Stimulated activated CD8-positive, alpha-beta memory T cell treated with anti-CD3 and anti-CD28 coated beads, Interleukin-4, amount 100 ng/mL, for 1 hour (primary cell): ENCODE results near the gene CCDC33.
A peak's percentile ranks its signal among the peaks of the same experiment; 100 is the strongest.
"Not testable (repeated sequence)": the region's sequence is repeated elsewhere in the genome, so short reads cannot be mapped to it uniquely, and the experiment has no call there.

Experiments used
- DNase-seq, 2 donors: peaks; one replicate each; pipeline ENCODE4 v3.0.0-alpha.2; 2020; ENCODE audit warnings: low read depth in 2 of 2, low spot score in 1 of 2

The CCDC33 gene

DNA sequence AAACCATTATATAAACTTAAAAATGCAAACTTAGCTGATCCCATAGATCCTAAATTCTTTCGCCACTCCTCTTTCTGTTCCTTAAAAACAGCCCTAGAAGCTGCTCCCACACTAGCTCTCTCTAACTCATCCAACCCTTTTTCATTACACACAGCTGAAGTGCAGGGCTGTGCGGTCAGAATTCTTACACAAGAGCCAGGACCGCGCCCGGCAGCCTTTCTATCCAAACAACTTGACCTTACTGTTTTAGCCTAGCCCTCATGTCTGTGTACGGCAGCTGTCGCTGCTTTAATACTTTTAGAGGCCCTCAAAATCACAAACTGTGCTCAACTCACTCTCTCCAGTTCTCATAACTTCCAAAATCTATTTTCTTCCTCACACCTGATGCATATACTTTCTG is 121.4 kb downstream of the CCDC33 start:
- not testable (repeated sequence) for DNase-seq

DNA sequence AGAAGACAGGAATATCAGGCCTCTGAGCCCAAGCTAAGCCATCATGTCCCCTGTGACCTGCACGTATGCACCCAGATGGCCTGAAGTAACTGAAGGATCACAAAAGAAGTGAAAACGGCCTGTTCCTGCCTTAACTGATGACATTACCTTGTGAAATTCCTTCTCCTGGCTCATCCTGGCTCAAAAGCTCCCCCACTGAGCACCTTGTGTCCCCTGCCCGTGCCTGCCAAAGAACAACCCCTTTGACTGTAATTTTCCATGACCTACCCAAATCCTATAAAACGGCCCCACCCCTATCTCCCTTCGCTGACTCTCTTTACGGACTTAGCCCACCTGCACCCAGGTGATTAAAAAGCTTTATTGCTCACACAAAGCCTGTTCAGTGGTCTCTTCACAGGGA is 123.2 kb downstream of the CCDC33 start:
- DNase-seq, result not testable (repeated sequence)

- DNase-seq, result not testable (repeated sequence)
Observed at GRCh38 chr15:74360855-74361254, 124.7 kb downstream of the CCDC33 start.

DNA sequence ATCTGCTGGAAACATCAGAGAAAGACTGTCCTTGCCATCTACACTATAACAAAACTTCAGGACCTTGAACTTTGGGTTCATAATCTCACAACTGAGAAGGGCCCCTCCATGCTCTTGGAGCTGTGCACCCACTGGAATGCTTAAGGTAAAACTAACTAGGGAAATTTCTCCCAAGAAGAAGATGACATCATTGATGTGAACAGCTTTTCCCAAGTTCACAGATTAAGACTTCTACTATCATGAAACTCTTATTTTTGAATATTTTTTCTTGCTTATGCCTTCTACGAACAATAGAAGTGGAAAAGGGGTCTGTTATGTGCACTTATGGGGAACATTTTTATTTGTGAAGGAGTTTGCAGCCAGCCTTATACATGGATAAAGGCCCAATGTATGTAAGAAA is 126.4 kb downstream of the CCDC33 start:
- no peak for DNase-seq

GRCh38 chr15:74364936-74365597 is 128.9 kb downstream of the CCDC33 start:
- no peak for DNase-seq

GRCh38 chr15:74365598-74366445 is 129.7 kb downstream of the CCDC33 start:
- DNase-seq, result no peak

GRCh38 chr15:74367296-74367854 is 131.2 kb downstream of the CCDC33 start, which contains the start of gene CYP11A1:
TSS of gene CYP11A1 (minus strand) at chr15:74367646. CDS start at chr15:74367585, 61 bp downstream.
- no peak for DNase-seq

GRCh38 chr15:74368121-74368520 is 132.0 kb downstream of the CCDC33 start:
- DNase-seq, result no peak

GRCh38 chr15:74369084-74369745 is 133.1 kb downstream of the CCDC33 start:
- no peak for DNase-seq

GRCh38 chr15:74369756-74370155 is 133.6 kb downstream of the CCDC33 start:
- no peak for DNase-seq

- DNase-seq, result no peak
Observed at GRCh38 chr15:74370471-74370870, 134.3 kb downstream of the CCDC33 start.

DNA sequence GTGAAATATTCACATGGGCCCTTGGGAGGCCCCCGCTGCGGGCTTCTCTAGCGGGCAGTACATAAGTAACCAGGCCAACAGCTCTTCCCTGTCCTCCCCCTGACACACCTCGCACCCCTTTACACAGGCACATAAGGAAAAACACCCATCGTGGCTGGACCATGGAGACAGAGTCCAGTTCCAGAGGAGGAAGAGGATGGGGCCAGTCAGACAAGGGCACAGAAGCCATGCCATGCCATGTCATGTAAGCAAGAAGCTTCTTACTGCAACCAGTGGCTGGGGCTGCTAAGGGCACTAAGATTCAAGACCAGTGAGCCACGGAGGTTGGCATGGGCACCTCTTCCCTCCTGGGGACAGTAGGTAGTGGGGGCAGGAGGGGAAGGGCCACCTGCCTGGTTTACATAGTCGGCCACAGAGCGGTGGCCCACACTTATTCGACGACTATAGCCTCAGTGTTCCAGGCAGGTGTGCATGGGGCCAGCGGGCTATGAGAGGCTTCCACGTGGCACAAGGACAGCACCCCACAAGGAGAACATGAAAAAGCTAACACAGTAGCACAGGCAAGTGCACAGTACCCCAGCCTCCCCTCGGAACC is 137.0 kb downstream of the CCDC33 start:
- DNase-seq, result no peak

DNA sequence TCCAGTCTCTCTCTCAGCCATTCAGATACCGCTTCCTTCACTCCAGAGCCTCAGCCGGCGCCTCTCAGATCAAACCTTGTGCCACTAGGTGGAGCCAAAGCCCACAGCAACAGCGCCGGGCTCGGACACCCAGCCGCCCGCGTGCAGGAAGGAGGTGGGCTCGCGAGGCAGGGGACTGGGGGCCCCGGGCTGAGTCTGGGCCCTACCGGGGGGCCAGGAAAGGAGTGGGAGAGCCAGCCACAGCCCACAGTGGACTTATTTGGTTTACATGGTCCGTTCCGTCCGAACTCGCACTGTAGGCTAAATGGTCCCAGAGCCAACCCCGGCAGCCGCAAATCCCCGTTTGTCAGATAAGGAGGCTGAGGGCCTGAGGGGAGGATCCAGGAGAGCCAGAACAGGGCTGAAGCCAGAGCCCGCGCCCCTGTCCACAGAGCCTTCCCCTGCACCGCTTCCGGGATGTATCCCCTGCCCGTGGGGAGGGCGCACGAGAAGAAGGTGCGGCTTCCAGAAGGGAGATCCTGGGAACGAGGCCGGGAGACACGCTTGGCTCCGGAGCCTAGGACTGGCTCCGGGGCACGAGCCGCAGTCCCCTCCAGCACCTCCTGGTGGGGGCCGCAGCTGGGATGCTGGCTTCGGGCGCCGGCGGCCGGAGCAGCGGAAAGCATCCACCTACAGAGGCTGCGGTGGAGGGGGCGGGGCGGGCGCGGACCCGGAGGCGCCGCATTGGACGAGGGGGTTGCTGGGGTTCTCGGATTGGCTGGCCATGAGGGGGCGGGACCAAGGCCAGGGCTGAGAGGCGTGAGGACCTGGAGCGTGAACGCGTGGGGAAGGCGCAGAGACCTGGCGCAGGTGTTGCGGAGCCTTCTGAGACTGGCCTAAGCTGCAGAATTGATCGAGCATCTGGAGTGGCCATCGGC is 137.9 kb downstream of the CCDC33 start:
- peak; percentile 86 to 90 for DNase-seq

GRCh38 chr15:74374648-74375302 is 138.6 kb downstream of the CCDC33 start:
- no peak for DNase-seq

DNA sequence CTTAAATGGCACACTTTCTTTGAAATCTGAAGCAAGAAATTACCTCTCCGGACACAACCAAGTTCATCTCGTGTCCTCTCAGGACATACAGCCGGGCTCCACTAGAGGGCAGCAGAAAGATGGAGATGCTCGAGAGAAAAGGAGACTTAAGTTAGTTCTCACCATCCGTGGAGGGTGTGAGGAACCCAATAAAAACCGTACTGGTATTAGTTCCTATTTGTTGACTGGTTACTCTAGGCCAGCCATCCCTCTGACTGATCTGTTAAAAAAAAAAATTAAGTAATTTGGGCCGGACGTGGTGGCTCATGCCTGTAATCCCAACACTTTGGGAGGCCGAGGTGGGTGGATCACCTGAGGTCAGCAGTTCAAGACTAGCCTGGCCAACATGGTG is 139.2 kb downstream of the CCDC33 start:
- DNase-seq, result peak in 1 of 2 donors; percentile 69

DNA sequence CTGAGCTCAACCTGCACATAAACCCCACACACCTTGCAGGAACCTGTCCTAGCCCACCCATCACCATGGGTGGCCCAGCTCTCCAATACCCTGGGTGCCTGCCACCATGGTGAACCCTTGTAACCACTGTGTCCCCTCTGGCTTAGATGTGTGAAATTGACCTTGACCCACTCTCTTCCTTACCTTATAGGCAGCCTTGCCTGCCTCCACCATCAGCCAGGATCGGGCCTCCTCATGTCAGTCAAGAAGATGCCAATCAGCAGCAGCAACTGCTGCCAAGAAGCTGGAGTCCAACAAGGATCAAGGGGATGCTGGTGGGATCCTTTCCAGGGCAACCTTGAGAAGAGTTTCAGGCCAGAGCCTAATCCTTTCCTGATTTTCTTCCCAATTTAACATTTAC is 140.1 kb downstream of the CCDC33 start:
- no peak for DNase-seq

DNA sequence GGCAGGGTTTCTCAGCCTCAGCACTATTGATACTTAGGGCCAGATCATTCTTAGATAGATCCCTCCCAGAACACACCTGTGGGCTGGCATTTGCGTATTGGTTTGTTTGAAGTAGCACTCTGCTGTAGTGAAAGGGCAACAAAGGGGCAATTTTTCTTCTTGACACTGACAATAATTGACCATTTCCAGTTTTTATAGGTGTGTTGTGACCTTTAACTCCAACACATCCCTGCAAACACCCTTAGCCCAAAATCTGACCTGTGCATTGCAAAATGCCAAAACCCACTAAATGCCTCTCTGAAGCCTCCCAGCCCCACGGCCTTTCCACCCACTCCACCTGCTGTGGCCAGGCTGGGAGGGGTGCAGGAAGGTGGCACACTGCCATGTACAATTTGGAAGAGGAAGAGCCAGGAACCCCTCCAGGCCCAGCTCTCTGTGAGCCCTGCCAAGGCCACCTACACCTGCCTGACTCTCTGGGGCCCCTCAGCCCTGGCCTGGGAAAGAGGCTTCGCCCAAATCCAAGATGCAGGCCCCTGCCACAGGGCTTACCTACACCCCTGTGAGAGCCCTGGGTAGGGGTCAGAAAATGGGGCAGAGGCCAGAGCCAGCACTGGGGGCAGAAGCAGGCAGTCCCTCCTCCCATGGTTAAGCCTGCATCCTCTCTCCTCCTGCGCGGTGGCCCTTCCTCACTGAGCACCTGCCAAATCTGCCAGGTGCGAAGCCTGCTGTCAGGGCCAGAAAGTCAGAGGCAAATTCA is 140.9 kb downstream of the CCDC33 start:
- no peak for DNase-seq

- DNase-seq, result no peak
Observed at GRCh38 chr15:74377831-74378766, 142.0 kb downstream of the CCDC33 start.
